ENCODE measurements around the gene GFAP.

Gene GFAP

GRCh38 chr17:44915321-44915726 is at the start of gene GFAP:
Gene GFAP, minus strand, starts transcription at chr17:44915500. Its CDS starts 14 bp downstream, at chr17:44915486.
- no peak for TF ChIP-seq CTCF (IDR thresholded peaks at IDR 0.05; ENCODE audit: extremely low read depth, missing control alignments)
- no peak for DNase-seq (ENCODE audit: low spot score)

- no peak for TF ChIP-seq CTCF (IDR thresholded peaks at IDR 0.05; ENCODE audit: extremely low read depth, missing control alignments)
- no peak for DNase-seq (ENCODE audit: low spot score)
Observed at GRCh38 chr17:44961921-44962350, 46.6 kb upstream of the GFAP start.

GRCh38 chr17:44960691-44961090 is 45.4 kb upstream of the GFAP start:
- no peak for DNase-seq (ENCODE audit: low spot score)
- no peak for TF ChIP-seq CTCF (IDR thresholded peaks at IDR 0.05; ENCODE audit: extremely low read depth, missing control alignments)

GRCh38 chr17:44959821-44960531 is 44.7 kb upstream of the GFAP start:
- DNase-seq (ENCODE audit: low spot score), result no peak
- TF ChIP-seq CTCF (IDR thresholded peaks at IDR 0.05; ENCODE audit: extremely low read depth, missing control alignments), result no peak

- TF ChIP-seq CTCF (IDR thresholded peaks at IDR 0.05; ENCODE audit: extremely low read depth, missing control alignments), result no peak
Observed at GRCh38 chr17:44956998-44957981, 42.0 kb upstream of the GFAP start.

GRCh38 chr17:44955674-44956425 is 40.5 kb upstream of the GFAP start:
- no peak for TF ChIP-seq CTCF (IDR thresholded peaks at IDR 0.05; ENCODE audit: extremely low read depth, missing control alignments)
- no peak for DNase-seq (ENCODE audit: low spot score)

More at GRCh38 chr17:44956998-44957981, 42.0 kb upstream of the GFAP start:
- no peak for DNase-seq (ENCODE audit: low spot score)
